ENCODE data around the gene CANT1.
"Not testable (repeated sequence)": the region's sequence is repeated elsewhere in the genome, so short reads cannot be mapped to it uniquely, and the experiment has no call there.

The CANT1 gene

GRCh38 chr17:78962345-78962983 lies 47.1 kb downstream of the CANT1 start:
- DNase-seq, result no peak

GRCh38 chr17:78961571-78961970 lies 48.0 kb downstream of the CANT1 start:
- no peak for DNase-seq

GRCh38 chr17:78960928-78961327 lies 48.6 kb downstream of the CANT1 start:
- no peak for DNase-seq

GRCh38 chr17:78959803-78960202 lies 49.8 kb downstream of the CANT1 start:
- no peak for DNase-seq

- no peak for DNase-seq
These were observed 50.9 kb downstream of the CANT1 start for GRCh38 chr17:78958641-78959127.

- peak in 9 of 51 donors; percentile 14 to 41 (median 22) for DNase-seq
These were observed 52.4 kb downstream of the CANT1 start for GRCh38 chr17:78957128-78957527.

GRCh38 chr17:78956254-78956653 lies 53.3 kb downstream of the CANT1 start:
- no peak for DNase-seq

GRCh38 chr17:78954684-78955083 lies 54.9 kb downstream of the CANT1 start:
- DNase-seq, result no peak

- peak in 11 of 51 donors; percentile 6 to 47 (median 23) for DNase-seq
These were observed 55.9 kb downstream of the CANT1 start for GRCh38 chr17:78953356-78954350.

GRCh38 chr17:78952706-78953105 lies 56.9 kb downstream of the CANT1 start:
- no peak for DNase-seq

- no peak for DNase-seq
These were observed 57.5 kb downstream of the CANT1 start for GRCh38 chr17:78951967-78952551.

- DNase-seq, result no peak
These were observed 58.7 kb downstream of the CANT1 start for GRCh38 chr17:78950870-78951269.

- DNase-seq, result no peak
These were observed 62.1 kb downstream of the CANT1 start for GRCh38 chr17:78947235-78948149.

GRCh38 chr17:78946631-78947030 lies 62.9 kb downstream of the CANT1 start:
- no peak for DNase-seq

- DNase-seq, result no peak
These were observed 63.4 kb downstream of the CANT1 start for GRCh38 chr17:78946131-78946530.

- DNase-seq, result not testable (repeated sequence)
These were observed 64.1 kb downstream of the CANT1 start for GRCh38 chr17:78945455-78945854.

GRCh38 chr17:78944956-78945355 lies 64.6 kb downstream of the CANT1 start:
- no peak for DNase-seq

GRCh38 chr17:78944026-78944425 lies 65.5 kb downstream of the CANT1 start:
- no peak for DNase-seq
